GM19328 (cell line): ENCODE measurements around the gene PRSS12.
"Not testable (repeated sequence)": the region's sequence is repeated elsewhere in the genome, so short reads cannot be mapped to it uniquely, and the experiment has no call there.

Experiments used
- ATAC-seq: cut with Tn5 transposase; IDR thresholded peaks from one replicate; pipeline ENCODE4 v1.9.1; 2021; ENCODE audit warnings: mild to moderate bottlenecking, moderate library complexity; ENCODE audit not compliant: unreplicated experiment

Gene PRSS12, protein sequence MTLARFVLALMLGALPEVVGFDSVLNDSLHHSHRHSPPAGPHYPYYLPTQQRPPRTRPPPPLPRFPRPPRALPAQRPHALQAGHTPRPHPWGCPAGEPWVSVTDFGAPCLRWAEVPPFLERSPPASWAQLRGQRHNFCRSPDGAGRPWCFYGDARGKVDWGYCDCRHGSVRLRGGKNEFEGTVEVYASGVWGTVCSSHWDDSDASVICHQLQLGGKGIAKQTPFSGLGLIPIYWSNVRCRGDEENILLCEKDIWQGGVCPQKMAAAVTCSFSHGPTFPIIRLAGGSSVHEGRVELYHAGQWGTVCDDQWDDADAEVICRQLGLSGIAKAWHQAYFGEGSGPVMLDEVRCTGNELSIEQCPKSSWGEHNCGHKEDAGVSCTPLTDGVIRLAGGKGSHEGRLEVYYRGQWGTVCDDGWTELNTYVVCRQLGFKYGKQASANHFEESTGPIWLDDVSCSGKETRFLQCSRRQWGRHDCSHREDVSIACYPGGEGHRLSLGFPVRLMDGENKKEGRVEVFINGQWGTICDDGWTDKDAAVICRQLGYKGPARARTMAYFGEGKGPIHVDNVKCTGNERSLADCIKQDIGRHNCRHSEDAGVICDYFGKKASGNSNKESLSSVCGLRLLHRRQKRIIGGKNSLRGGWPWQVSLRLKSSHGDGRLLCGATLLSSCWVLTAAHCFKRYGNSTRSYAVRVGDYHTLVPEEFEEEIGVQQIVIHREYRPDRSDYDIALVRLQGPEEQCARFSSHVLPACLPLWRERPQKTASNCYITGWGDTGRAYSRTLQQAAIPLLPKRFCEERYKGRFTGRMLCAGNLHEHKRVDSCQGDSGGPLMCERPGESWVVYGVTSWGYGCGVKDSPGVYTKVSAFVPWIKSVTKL

DNA sequence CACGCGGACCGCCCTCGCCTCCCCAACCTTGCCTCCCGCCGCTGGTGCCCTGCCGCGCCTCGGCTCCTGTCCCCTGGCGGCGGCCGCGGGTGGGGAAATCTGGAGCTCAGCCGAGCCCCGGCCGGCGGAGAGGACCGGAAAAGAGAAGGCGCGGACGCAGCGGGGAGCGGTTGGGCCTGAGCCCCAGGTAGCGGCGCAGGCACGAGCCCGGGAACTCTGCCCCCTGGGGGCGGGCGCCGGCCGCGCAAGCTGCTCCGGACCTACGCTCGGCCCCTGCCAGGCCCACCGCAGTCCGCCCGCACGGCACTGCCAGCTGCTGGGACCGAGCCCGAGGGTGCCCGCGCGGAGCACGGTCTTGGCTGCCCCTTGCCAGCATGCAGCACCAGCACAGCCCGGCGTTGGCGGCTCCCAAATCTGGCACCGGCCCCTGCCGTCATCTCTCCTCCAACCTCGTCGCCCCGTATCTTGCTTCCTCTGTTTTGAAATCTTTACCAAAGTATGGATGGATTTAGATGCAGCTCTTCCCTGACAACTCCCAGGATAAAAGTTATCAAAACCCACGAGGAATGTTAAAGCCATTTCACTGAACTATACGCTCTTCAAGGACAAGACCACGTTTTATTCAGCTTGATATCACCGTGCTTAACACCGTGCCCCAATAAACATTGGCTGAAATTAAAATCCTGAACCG lies at the start of gene PRSS12:
PRSS12 (minus strand) TSS at position 161 of the 691 bp plus-strand sequence. CDS start 283 bp downstream, outside the sequence.
- peak; percentile 97 for ATAC-seq

DNA sequence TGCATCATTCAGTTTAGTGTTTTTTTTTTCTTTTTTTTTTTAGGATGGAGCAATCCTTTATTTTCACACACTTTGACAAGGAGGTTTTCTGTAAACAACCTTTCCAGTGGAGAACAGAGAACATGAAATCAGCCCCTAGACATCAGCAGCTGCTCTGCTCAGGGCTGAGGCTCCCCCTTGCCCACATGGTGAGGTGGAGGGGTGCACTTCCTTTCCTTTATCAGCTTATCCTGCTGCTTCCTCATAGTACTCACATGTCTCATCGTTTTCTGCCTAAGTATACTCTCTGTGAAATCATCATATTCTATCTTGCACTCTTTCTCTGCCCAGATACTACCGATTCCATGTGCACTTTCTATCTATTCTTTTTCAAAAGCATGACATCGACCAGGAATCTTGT lies 47.6 kb upstream of the PRSS12 start:
- ATAC-seq: no peak

DNA sequence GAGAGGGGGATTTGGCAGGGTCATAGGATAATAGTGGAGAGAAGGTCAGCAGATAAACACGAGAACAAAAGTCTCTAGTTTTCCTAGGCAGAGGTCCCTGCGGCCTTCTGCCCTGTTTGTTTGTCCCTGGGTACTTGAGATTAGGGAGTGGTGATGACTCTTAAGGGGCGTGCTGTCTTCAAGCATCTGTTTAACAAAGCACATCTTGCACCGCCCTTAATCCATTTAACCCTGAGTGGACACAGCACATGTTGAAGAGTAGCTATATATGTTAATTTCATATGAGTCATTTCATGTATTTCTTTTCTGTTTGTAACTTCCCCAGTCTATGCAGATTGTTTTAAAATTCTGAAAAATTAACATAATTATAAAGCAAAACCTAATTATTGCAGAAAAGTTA lies 47.1 kb upstream of the PRSS12 start:
- ATAC-seq: not testable (repeated sequence)

DNA sequence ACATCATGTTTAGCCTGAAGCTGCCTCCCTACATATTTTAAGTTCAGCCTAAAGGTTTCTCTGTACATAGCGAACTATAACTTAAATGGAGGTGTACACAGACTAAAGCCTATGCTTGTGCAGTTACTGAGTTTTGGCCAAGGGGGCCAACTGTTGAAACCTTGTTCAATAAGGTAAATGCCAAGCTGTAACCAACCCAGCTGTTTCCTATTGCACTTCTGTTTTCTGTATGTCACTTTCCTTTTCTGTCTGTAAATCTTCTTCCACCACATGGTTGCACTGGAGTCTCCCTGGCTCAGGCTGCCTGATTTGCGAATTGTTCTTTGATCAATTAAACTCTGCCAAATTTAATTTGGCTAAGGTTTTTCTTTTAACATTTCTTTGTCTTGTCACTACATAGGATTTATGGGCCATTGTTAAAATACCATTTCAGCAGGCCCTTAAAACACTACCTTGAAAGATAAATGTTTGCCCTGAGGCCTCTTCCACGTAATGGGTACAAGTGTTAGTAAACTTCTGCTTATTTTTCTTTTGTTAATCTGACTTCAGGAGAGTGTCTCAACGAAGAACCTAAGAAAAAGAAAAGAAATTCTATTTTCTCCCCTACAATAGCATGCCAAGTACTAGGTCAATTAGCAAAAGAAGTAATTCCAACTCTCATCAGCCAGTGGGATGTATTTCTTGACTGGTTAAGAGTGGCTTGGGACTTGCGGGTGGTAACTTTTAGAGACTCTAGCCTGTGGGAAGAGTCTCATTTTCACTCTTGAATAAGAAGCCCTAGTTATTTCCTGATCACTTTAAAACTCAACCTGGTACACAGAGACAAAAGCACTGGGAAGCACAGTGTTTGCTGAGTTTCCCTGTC lies 45.7 kb upstream of the PRSS12 start:
- ATAC-seq: peak; percentile 81

DNA sequence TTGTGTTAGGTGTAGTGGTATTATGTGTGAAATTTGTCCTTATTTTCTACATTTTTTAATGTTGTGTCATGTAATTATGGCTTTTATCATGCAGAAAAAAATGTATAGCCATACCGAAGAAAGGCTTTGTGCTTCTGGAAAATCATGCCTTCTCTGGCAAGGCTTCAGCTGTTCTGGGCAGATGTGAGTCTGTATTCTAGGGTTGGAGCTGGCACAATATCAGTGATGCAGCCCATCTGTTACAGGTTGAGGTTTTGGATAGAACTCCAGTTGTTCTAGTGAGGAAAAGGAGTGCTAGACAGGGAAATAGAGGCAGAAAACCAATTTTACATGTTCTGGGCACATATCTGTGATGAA lies 44.8 kb upstream of the PRSS12 start:
- ATAC-seq: no peak

DNA sequence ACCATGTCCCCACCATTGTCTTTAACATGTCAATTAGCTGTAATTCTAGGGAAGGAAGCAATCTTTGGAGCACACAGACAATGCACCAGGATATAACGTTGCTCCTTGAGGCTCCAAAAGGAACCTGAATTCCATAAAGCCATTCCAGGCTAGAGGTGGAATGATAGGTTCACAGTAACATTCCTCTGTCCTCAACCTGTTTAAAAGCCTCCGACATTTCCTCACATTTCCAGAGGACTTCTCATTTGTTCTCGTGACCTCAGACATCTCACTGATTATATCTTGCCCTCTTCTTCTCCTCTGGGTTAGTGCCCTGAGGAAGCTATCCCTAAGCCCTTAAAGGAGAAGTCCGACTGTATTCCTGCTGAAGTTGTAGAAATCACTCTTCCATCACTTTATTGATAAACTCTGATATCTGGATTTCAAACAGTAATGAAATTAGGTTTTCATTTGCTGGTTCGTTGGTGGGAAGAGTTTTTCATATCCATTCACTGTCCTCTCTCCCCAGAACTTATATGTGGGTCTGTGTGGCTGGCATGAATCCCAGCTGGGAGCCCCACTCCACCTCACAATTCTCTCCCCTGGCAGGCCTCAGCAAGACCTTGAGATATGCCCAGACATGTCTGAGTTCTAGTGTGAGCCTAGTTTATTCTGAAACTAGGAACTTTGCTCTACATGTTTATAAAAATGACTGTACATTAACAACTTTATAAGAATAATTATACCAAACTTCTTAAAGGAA lies 44.2 kb upstream of the PRSS12 start:
- ATAC-seq: no peak

DNA sequence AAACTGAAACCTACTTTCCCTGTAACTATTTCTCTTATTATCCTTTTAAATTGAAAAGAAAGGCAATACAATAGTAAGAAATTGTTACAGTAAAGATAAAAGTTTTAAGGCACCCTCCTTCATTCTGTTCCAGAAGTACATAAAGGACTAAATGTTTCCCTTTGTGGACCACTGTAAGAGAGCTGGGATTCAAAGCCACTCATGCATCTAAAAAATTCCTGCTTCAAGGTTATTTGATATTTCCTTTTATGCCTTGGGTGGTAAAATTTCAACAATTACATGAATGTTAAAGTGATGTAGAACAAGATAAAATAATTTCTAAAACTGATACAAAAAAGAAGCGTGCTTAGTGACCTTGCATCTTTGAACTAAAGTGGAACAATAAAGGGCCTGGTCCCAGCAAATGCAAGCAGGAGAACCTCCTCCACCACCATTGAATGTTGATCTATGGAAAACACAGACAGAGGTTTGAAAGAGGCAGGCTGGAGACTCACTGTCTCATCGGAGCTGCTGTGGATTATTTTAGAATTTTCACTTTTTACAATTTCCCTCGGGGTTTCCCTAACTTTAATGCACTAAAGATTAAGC lies 42.3 kb upstream of the PRSS12 start:
- ATAC-seq: no peak

DNA sequence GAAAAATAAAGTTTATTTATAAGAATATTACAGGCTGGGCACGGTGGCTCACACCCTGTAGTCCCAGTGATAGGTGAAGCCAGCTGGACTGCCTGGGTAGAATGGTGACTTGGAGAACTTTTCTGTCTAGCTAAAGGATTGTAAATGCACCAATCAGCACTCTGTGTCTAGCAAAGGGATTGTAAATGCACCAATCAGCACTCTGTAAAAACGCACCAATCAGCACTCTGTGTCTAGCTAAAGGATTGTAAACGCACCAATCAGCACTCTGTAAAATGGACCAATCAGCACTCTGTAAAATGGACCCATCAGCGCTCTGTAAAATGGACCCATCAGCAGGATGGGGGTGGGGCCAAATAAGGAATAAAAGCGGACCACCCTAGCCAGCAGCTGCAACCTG lies 39.7 kb upstream of the PRSS12 start:
- ATAC-seq: not testable (repeated sequence)

DNA sequence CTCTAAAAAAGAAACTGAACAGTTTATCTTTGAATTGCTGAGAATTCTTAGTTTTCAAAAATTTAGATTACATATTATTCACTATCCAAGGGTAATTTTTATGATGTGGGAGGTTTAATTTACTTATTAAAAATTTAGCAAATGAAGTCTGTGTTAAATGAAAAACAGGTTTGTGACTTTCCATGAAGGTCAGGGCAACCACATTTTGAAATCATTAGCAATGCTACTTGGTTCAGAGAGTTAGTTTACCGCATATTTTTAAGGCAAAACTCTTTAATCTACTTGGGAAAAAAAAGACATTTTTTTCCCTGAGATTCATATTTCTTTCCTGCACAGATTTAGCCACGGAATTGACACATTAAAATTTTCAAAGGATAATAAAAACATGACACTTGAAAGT lies 37.3 kb upstream of the PRSS12 start:
- no peak for ATAC-seq

DNA sequence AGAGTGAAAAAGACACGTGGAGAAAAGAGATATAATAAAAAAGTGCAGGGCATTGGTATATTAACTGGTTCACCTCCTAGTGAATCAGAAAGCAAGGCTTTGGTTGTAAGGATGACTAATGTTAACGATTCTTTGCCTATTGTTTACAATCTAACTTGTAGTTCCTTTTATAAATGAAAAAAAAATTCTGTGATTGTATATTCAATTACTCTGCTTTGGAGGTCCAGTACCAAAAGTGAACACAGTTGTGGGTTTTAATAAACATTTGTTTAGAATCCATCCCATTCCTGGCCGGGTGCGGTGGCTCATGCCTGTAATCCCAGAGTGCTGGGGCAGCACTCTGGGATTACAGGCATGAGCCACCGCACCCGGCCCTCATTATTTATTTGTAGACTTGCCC lies 36.9 kb upstream of the PRSS12 start:
- ATAC-seq: no peak

DNA sequence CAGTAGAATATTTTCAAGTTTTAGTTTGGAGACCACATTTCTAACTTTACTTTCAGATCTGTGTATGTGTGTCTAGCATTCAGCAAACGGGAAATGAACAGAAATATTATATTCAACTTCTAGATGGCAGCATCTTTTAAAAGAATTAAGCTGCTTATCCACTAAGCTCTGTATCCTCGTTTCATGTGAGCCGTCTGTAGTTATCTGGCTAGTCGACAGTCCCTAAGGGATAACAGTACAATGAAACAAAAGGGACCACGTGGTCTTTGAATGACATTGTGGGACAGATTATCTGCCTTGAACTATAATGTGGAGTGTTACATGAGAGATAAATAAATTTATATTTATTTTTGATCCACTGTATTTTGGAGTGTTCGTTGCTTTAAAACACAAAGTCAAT lies 35.8 kb upstream of the PRSS12 start:
- no peak for ATAC-seq

DNA sequence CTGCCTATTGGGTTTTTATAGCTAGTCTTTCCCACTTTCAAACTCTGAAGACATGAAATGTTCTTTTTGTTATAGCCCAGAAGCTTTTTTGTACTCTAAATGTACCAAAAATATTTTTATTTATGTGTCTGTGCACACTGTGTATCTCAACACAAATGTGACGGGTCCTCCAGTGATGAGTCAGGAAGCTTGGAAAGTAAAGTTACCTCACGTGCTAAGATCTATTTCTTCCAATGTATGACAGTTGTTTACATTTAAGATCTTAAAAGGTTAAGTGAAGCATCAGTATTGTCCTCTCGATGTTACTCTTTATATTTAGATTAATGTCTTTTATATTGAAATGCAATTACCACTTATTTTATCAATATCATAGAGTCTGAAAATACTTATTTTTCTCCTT lies 29.1 kb upstream of the PRSS12 start:
- ATAC-seq: no peak

DNA sequence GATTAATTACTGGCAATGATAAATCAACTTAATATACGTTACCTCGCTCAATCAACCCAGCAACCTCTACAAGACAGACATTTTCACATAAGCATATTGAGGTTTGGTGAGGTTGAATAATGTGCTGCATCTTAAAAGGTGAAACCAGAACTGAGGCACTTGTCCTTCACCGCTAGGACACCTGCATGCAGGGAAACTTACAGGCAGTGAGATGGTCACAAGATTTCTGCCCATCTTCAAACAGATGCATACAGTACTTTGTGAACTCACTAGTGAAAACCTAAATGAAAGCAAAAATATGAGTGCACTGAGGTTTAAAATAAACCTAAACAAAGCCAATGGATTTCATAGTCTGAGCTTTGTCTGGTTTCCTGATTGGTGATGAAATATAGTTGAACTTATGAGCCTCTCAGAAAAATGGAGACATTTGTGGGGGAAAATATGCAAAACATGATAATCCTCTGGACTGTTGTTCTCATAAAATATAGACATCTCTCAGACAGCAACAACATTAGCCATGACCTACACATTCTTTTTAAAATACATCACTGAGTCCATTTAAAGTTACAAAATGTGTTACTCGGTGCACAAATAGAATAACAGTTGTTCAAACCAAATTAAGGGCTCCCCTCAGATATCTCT lies 20.9 kb upstream of the PRSS12 start:
- no peak for ATAC-seq

DNA sequence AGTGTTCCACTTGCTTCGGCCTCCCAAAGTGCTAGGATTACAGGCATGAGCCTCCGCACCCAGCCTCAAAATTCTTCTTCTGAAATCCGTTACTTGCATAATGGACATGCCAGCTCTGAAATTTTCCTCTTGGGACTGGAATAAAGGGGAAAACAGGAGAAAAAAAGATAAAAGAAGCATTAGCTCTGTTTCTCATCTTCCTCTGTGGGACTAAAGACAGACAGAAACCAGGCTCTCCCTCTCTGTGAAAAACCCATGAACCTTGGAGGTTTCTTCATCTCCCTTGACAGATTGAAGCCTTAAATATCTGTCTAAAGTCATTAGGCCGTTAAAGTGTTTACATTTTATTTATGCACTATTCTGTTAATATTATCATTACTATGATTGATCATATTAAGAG lies 19.4 kb upstream of the PRSS12 start:
- no peak for ATAC-seq

DNA sequence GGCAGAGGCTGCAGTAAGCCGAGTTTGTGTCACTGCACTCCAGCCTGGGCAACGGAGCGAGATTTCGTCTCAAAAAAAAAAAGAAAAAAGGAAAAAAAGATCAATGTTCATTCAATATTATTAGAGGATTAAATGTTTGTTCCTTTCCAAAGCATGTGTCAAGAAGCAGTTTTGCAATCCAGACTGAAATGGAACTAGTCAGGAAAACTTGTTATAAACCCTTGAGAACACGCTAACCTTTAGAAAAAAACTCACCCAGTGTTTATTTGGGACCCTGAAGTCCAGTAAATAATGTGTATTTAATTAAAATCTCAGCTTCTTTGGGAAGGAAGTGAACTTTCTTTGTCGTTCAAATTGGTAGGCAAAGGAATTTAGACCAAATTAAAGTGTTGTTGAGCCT lies 16.4 kb upstream of the PRSS12 start:
- no peak for ATAC-seq

DNA sequence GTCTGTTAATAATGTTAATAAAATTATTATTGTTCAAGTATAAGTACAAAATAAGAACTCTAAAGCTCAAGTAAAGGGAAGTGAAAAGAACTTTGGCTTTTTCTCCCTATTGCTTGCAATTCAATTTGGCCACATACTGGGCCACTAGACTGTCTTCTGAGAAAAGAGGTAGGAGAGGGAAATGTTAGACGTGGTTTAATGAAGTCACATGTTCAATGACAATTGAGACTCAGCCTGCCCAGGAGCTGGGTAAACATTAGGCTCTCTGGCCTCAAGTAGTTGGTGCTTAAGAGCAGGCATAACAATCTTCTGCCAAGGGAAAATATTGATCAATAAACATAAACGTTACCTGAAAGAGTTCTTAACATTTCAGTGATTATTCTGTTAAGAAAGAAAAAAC lies 15.1 kb upstream of the PRSS12 start:
- ATAC-seq: no peak

DNA sequence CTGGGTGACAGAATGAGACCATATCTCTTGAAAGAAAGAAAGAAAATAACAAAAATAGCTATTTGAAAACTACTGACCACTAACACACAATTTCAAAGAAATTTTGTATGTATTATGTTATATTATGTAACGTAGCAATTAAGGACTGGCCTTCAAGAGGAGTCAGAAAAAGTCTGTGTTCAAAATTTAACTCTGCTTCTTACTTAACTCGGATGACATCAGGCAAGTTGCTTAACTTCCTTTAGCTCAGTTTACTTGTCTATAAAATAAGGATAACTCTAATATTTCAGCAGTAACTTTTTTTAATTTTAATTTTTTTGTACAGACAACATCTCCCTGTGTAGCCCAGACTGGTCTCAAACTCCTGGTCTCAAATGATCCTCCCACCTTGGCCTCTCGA lies 14.6 kb upstream of the PRSS12 start:
- no peak for ATAC-seq

DNA sequence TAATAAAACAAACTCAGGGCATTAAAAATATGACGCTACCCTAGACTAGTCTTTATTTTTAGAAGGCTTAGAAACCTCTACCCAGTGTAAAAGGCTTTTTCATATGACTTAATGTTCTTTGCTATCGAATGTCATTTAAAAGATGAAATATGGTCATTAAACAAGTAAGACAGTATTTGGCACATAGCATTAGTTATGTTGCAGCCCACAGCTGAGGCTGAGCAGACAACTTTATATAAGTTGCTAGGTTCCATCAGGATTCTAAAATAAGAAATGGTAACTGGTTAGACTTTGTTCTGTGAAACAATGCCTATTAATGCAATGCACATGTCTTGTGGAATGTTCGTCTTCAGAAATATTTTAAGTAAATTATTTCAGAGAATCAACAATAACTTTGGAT lies 10.4 kb upstream of the PRSS12 start:
- no peak for ATAC-seq

DNA sequence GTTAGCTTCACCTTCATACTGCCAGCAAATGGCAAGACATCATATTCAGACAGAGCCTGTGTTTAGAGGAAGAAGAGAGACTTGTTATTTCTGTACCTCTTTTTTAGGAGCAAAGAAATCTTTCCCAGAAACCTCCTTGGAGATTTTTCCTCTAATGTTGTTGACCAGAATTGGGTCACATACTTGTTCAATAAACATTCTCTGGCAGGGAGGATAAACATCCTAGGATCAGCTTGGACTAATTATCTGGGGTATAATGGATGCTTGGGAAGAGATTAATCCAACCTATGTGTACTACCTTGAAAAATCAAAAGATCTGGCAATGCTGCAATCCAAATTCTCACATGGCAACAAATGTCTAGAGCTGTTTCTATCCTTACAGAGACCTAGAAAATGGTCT lies 8.4 kb upstream of the PRSS12 start:
- ATAC-seq: no peak
